ENCODE results near the gene XRCC6. TPM values are rescaled to one million over a fixed set of nuclear protein-coding genes. Genes with fewer than 3 reads are reported as not detected.
A peak's percentile ranks its signal among the peaks of the same experiment; 100 is the strongest.

Gene XRCC6
- total and polyA plus RNA-seq, 2 of the 13 experiments (the other 11 are each of a cell fraction or from before 2014, with no cell fraction given) = 124 to 625 TPM

GRCh38 chr22:41589391-41590241 lies 31.5 kb upstream of the XRCC6 start, which contains the start of gene PMM1 (continued):
- TF ChIP-seq GLI4 (CRISPR knock-in tag; IDR thresholded peaks at IDR 0.05; ENCODE audit: borderline replicate concordance) (no peak), PPARG (CRISPR knock-in tag; conservative IDR thresholded peaks at IDR 0.05) (no peak), HES4 (CRISPR knock-in tag; IDR thresholded peaks at IDR 0.05; ENCODE audit: borderline replicate concordance) (peak; percentile 81; the same call in 1 of the 2 replicates), LBX2 (CRISPR knock-in tag; IDR thresholded peaks at IDR 0.05; ENCODE audit: borderline replicate concordance) (no peak), NBN (conservative IDR thresholded peaks at IDR 0.05) (no peak), ZNF7 (CRISPR knock-in tag; IDR thresholded peaks at IDR 0.05) (no peak), POGK (CRISPR knock-in tag; conservative IDR thresholded peaks at IDR 0.05) (peak; percentile 54; the same call in 1 of the 2 replicates), SMAD9 (CRISPR knock-in tag; IDR thresholded peaks at IDR 0.05) (no peak), ZNF570 (CRISPR knock-in tag; IDR thresholded peaks at IDR 0.05; ENCODE audit: borderline replicate concordance) (no peak), ATF6 (CRISPR knock-in tag; conservative IDR thresholded peaks at IDR 0.05) (no peak), ZMAT3 (CRISPR knock-in tag; conservative IDR thresholded peaks at IDR 0.05) (0 out of 2 replicates have a peak, but pooled peaks have one; percentile 58), HOXD1 (CRISPR knock-in tag; IDR thresholded peaks at IDR 0.05) (peak; percentile 50; the same call in 1 of the 2 replicates), ZFP36 (IDR thresholded peaks at IDR 0.05; ENCODE audit: borderline replicate concordance, low read depth, low read length, partially characterized antibody) (no peak), FOXC1 (CRISPR knock-in tag; IDR thresholded peaks at IDR 0.05; ENCODE audit: borderline replicate concordance) (no peak), TRIM22 (IDR thresholded peaks at IDR 0.05) (no peak), ZNF83 (CRISPR knock-in tag; IDR thresholded peaks at IDR 0.05; ENCODE audit: borderline replicate concordance) (no peak), EZH2 (conservative IDR thresholded peaks at IDR 0.05; ENCODE audit: low read depth, low read length) (no peak), TSC22D2 (CRISPR knock-in tag; IDR thresholded peaks at IDR 0.05; ENCODE audit: borderline replicate concordance) (no peak), TAF1 (CRISPR knock-in tag; IDR thresholded peaks at IDR 0.05) (peak; percentile 88), TAF15 (IDR thresholded peaks at IDR 0.05; ENCODE audit: low read depth, low read length, poor library complexity, severe bottlenecking) (no peak), RAD21 (CRISPR knock-in tag; IDR thresholded peaks at IDR 0.05) (no peak; the same call in 1 of the 2 replicates), ZNF496 (CRISPR knock-in tag; IDR thresholded peaks at IDR 0.05; ENCODE audit: insufficient replicate concordance) (no peak), FOXA1 (IDR thresholded peaks at IDR 0.05) (no peak), FOXA1 (CRISPR knock-in tag; IDR thresholded peaks at IDR 0.05) (no peak)
